HG02938 (cell line): Measurements from ENCODE around the gene OR4K5.
"Not testable (repeated sequence)": the region's sequence is repeated elsewhere in the genome, so short reads cannot be mapped to it uniquely, and the experiment has no call there.

Experiments
- ATAC-seq: cut with Tn5 transposase; IDR thresholded peaks from one replicate; pipeline ENCODE4 v1.9.1; 2021; ENCODE audit warnings: mild to moderate bottlenecking, moderate library complexity; ENCODE audit not compliant: unreplicated experiment

Gene OR4K5, protein sequence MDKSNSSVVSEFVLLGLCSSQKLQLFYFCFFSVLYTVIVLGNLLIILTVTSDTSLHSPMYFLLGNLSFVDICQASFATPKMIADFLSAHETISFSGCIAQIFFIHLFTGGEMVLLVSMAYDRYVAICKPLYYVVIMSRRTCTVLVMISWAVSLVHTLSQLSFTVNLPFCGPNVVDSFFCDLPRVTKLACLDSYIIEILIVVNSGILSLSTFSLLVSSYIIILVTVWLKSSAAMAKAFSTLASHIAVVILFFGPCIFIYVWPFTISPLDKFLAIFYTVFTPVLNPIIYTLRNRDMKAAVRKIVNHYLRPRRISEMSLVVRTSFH

DNA sequence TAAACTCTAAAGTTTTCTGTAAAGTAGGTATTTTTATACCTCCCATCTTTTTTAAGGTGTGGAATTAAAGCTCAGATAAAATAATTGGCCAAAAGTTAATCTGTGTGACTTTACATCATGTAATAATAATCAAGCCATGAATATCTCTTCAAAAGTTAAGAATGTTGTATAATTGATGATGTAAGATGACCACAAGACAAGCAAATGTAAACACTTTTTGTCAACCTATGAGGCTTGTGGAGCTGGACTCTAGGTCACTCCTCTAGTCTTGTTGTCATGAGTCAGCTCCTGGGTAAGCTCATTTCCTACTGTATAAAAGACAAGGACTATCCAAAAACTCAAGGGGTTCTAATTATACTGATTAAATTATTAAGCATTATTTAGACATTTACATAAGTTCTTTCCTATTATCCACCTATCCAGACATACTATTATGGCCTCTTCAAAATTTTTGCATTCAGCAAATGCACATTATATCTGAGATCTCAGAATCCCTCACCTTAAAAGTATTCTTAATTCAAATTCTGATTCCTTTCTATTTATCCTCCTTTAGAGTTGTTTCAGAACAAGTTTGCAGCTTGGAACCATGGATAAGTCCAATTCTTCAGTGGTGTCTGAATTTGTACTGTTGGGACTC, at the start of gene OR4K5:
Gene OR4K5 (plus strand): TSS at position 587 of the 637 bp plus-strand sequence. CDS start 0 bp downstream, at position 587.
- no peak for ATAC-seq

DNA sequence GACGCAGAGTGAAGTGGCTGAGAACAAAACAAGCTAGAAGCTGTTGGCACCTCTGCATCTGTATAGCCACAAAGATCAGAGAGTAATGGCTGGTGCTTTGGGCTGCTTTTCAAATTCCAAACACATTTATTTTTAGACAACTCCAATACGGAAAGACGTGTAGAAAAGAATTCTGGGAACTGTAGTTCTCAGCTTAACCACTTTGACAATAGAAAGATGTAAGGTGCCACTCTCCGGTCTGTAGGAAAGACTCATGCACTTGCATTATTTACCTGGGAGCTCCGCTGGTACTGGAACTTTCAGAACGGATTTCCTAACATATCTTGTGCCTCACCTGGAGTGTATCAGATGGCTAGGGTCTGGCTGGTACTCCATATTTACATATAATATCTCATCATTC, 47.2 kb upstream of the OR4K5 start:
- ATAC-seq: no peak

DNA sequence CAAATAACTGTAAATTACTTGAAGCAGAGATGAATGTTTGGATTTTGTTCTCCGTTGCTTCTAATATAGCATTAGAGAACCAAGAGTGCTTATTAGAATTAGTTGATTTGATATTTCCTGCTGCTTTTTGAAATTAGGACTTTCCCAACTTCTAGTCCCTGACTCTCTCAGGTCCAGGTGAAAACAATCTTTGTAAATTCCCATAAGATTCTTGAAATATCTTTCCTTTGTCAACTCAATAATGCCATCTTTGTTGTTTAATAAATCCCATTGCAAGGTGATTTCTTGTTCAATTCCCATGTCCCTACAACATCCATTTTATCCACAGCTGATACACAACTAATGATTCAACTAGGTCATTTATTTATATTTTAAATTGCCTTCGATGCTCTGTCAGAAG, 45.6 kb upstream of the OR4K5 start, which contains the start of gene OR4K2:
Gene OR4K2 (plus strand): TSS at position 301 of the 400 bp plus-strand sequence. CDS start 1,126 bp downstream, outside the sequence.
- ATAC-seq: no peak

DNA sequence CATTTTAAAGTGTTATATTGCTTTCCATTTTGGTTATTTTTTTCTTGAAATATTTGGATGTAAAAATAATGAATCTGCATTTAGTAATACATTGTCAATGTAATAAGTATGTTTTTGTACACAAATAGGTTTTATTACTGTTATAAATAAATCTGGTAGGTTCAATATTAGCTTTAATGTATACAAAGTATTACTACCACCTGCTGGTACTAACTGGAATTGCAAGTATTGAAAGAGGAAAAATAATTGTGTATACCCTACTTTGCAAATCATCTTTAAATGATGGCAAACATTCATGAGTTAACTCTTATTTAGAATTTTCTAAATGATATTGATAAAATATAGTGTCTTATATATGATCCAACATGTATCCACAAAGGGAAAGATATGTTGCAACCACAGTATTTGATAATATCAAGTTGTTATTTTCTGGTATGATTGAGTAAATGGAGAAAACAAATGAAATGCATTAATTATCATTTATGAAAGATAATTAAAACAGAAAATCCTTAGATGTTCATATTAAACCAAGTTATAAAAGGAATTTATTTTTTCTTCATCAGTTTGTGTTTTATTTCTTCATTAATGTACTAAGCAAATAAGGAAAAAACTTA, 42.3 kb upstream of the OR4K5 start:
- ATAC-seq: no peak

DNA sequence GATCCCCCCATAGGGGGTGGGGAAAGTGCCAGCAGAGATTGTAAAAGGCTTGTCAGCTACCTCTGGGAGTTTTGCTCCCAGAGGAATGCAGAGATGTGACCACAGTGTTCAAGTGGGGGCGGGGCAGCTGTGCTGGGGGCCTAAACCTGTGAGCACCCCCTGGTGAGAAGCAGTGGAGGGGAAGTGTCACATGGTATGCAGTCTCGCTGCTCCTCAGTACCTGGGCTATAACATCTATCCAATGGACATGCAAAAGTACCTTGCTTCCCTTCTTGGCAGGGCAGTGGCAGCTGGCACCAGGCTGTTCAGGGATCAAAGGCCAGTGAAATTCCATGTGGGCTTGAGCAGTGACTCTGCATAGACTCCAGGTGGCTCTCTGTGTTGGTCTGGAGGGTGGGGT, 25.1 kb upstream of the OR4K5 start:
- no peak for ATAC-seq

DNA sequence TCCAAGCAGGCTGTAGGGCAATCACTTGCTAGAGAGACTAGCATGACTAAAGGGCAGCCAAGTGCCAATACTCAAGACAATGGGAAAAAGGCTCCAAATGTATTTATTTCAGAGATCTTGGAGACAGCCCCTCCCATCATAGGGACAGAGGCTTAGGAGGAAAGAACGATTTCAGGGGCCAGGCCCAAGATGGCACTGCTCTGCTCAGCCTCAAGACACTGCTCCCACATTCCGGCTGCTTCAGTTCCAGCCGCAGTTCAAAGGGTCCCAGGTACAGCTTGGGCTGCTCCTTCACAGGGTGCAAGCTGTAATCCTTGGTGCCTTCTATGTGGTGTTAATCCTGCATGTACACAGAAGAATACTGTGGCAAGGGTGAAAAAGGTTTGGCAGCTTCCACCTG, 19.4 kb upstream of the OR4K5 start:
- ATAC-seq: no peak

DNA sequence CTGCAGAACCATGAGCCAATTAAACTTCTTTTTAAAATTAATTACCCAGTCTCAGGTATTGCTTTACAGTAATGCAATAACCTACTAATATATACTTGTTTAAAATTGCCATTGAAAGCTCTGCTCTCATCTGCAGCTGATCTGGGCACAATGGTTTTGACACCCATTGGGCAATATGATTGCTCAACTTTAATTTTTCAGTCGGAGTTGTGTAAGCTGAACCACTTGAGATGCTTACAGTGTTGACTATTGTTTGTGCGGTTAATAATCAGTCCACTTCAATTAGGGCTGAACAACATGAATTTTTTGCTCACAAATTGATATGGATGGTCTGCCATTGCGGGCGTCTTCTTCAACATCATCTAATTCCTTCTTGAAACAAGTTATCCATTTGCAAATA, 18.0 kb upstream of the OR4K5 start:
- ATAC-seq: no peak

DNA sequence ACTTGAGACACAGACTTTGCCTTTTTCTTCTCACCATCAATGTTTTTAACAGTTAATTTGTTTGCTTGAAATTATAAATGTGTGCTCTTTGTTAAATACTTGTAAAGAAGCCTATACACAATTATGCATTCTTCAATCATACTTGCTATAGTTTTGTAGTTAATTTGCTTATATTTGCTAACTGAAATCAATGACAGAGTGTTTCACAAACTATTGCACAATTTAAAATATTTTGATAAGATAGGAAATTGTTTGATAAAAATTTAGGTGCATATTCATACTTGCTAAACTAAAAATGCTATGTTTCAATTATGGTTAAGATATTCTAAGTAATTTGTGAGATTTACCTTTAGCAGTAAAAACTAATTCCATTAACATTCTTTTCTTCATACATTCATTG, 13.7 kb upstream of the OR4K5 start:
- ATAC-seq: no peak

DNA sequence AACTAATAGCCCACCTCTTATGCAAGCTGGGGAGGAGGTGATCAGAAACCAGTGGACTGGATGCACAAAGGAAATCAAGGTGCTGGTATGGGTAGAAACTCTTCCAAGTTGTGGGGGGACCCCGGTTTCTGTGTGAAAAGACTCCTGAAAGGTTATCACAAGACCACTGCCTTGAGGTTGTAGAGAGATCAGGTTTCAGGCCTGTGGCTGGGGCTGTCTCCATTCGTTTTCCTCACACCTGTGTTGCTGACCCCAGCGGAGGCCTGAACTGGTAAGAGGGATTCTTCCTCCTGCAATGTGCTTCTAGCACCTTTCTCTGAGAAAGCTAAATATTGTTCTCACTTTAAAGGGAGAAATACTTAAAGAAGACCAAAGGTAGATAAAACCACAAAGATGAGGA, 9.3 kb upstream of the OR4K5 start:
- ATAC-seq: no peak

DNA sequence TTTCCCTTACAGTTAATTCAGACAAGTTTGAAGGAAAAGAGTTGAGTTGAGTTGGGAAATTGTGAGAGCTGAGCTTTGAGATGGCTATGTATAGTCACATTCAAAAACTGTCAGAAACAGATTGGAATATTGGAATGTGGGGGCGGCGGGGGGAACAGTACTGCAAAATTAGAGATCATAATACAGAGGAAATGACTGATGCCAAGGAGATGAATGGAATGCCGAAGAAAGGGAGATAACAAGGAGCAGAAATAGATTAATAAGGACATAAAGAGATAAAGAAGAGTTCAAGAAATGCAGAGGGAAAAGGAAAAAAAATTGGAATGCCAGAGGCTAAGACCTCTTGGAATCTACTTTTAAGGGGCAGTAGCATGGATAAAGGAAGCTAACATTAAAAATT, 3.2 kb upstream of the OR4K5 start:
- no peak for ATAC-seq

DNA sequence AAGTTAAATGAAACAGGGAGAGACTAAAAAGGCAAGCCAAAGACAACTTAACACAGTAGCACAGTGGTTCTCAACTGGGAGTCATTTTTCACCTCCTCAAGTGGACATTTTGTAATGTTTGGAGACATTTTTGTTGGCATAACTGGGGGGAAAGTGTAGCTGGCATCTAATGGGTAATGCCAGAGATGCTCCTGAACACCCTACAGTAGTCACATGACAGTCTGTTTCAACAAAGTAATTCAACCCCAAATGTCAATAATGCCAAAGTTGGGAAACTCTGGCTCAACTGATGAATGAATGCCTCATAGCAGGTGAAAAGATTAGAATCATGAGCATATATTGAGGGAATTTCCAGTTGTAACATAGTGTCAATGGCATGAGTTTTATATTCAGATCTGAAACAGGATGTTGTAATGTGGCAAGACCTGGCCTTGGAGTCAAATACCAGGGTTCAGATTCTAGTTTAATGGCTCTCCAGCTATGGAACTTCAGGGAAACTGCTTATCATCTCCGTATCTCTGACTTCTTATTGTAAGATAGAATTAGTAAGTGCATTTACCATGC, 2.4 kb upstream of the OR4K5 start:
- ATAC-seq: no peak

DNA sequence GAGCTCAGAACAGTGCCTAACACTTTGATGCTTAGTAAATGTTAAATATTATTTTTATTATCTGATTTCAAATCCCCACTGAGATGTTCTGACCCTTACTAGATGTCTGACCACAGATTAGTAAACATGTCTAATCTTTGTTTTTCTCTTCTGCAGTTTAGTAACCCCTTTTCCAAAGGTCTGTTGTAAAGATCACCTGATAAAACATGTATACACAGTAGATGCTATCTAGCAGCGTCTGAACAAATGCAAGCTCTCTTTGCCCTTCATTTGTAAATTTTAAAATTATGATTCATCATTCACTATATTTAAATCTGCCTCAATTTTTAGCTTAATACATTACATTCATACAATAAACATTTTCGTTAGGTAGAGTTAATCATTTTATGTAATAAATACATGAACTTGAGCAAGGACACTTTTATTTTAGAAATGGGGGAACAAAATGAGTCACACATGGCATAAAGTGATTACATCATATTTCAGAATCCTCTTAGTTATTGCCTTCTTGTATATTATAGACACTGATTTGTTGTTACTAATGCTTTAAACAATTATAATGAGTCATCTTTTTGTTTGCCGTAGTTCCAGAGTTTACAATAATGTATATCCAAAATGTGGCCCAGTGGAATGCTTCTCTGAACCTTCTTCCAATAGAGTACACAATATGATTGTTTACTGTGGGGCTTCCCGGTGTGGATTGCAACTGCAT, 1.7 kb upstream of the OR4K5 start:
- ATAC-seq: no peak

DNA sequence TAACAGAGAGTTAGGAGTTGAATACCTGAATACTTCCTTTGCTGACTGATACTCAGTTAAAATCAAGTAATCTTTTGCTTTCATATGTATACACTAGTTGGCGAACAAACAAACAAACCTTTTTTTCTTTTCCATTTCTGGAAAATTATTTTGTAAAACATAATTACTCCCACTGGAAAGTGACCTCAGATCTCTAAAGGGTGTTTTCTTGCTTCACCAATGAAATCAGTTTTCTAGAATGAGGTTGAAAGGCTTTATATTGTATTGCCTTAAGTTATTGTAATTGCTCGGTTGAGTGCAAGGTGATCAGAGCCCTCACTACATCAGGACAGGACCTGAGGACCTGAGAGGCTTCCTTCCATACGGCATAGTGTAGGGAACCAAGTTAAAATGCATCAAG, 10.2 kb downstream of the OR4K5 start, which contains the start of gene OR4K1:
Gene OR4K1 (plus strand): TSS at position 301 of the 400 bp plus-strand sequence. CDS start 4,750 bp downstream, outside the sequence.
- no peak for ATAC-seq

DNA sequence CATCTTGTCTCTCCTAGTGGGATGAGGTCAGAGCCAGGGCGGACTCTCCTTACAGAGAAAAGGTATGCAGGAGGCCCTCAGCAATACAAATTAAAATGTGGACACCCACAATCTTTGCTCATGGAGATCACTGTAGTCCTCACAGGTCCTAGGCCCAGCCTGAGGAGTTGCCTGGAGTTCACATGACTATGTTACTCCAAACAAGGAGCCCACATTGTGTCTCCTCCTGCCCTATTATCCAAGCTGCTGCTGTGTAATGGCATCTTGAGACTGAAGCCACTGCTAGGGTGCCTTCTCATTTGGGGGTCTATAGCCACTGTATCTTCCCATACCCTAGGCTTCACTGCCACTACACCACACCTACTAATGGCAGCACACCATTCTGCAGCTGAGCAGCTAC, 21.3 kb downstream of the OR4K5 start:
- ATAC-seq: no peak

DNA sequence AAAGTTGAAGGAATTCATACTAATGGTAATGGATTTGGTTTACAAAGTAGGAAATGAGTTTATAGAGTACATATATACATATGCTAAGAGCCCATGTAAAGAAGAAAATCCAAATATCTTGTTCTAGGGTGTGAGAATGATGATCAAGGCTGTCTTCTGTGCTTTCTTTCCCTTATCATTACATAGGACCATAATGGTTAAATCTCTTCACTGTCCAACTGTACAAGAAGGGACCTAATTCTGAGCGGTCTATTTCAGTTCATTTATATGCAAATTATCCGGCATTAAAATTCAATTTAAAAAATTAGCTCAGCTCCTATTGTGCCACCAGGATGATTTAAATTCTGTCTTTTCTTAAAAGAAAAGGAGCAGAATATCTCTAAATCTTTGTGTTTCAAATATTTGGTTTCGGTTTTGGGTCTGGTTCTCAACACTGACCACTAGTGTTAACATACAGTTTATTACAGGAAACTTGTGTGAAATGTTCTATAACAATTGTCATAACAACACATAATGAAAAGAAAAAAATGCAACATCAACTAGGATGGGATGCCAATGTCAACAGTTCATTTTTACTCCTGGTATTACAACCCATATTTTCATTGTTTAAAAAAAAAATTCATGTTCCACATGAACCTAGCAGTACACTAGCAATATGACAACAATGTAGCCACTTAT, 27.1 kb downstream of the OR4K5 start:
- ATAC-seq: no peak

DNA sequence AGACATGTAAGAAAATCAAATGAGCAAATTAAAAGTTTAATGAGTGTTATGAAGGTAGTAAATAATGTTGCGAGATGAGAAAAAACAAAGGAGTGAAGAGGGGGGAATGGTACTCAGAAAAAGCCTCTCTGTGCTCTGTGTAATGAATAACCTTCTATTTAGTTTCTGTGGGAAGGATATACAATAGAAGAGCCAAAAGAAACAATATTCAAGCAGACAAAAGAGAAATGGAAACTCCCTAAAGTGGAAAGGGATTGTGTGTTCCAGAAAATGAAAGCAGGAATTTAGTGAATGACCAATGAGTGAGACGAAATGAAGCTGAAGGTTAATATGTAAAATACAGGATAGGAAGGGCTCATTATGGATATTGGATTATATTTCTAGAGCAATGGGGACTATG, 28.8 kb downstream of the OR4K5 start:
- no peak for ATAC-seq

DNA sequence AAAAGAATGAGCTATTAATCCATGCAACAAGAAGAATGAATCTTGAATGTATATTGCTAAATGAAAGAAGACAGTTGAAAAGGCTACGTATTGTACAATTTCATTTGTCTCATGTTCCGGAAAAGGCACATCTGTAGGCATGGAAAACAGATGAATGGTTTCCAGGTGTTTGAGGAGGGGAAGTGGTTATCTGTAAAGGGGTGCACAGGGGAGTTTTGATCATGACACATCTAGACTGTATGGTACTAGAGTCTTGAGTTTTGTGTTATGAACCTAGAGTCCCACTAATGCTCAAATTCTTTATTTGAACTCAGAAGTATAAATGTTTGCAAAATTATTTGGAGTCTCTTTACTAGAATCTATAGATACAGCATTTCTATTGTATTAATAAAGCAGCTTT, 49.3 kb downstream of the OR4K5 start:
- ATAC-seq: not testable (repeated sequence)
